IMR-90 (cell line): Measurements from ENCODE around the gene PALM.

ENCODE experiments used
- BHLHE40 ChIP-seq: fragments of 150-350 bp; IDR thresholded peaks from 2 replicates; pipeline ENCODE4 v1.6.1; 2016; ENCODE audit warnings: mild to moderate bottlenecking, low read depth, low read length
- CEBPB ChIP-seq: IDR thresholded peaks from 2 replicates; pipeline ENCODE4 v1.6.1; 2012; ENCODE audit warnings: low read depth, low read length, improper control_type of control experiment
- CTCF ChIP-seq: conservative IDR thresholded peaks from 2 replicates; pipeline ENCODE4 v1.5.1; 2012; ENCODE audit warnings: mild to moderate bottlenecking, low read depth, low read length, improper control_type of control experiment
- ELK1 ChIP-seq: fragments of 150-350 bp; IDR thresholded peaks from 2 replicates; pipeline ENCODE4 v1.6.1; 2016; ENCODE audit warnings: low read depth, mild to moderate bottlenecking, low read length, moderate library complexity, borderline replicate concordance
- MAFK ChIP-seq: IDR thresholded peaks from 2 replicates; pipeline ENCODE4 v1.6.1; 2012; ENCODE audit warnings: low read depth, low read length, improper control_type of control experiment
- MAZ ChIP-seq: IDR thresholded peaks from 2 replicates; pipeline ENCODE4 v1.6.1; 2012; ENCODE audit warnings: low read depth, mild to moderate bottlenecking, low read length, improper control_type of control experiment, moderate library complexity, borderline replicate concordance
- POLR2A ChIP-seq: IDR thresholded peaks from 2 replicates; pipeline ENCODE4 v1.6.1; 2012; ENCODE audit warnings: mild to moderate bottlenecking, low read depth, low read length
- RAD21 ChIP-seq: IDR thresholded peaks from 2 replicates; pipeline ENCODE4 v1.6.1; 2012; ENCODE audit warnings: low read length, improper control_type of control experiment
- RCOR1 ChIP-seq: IDR thresholded peaks from 2 replicates; pipeline ENCODE4 v1.6.1; 2012; ENCODE audit warnings: mild to moderate bottlenecking, low read length, improper control_type of control experiment; ENCODE audit not compliant: insufficient replicate concordance
- RFX5 ChIP-seq: IDR thresholded peaks from 2 replicates; pipeline ENCODE4 v1.8.0; 2012; ENCODE audit warnings: low read depth, mild to moderate bottlenecking, low read length, moderate library complexity
- SMC3 ChIP-seq: fragments of 150-350 bp; IDR thresholded peaks from 2 replicates; pipeline ENCODE4 v1.6.1; 2016; ENCODE audit warnings: low read depth, mild to moderate bottlenecking, antibody characterized with exemption, low read length, moderate library complexity
- USF2 ChIP-seq: fragments of 150-350 bp; IDR thresholded peaks from 2 replicates; pipeline ENCODE4 v1.6.1; 2017; ENCODE audit warnings: mild to moderate bottlenecking, antibody characterized with exemption, low read length, low read depth

- TF ChIP-seq USF2 (no peak), CTCF (no peak), RAD21 (no peak), MAFK (no peak), BHLHE40 (no peak), POLR2A (no peak), CEBPB (no peak), RCOR1 (no peak), SMC3 (no peak), MAZ (no peak), ELK1 (no peak), RFX5 (no peak)
Observed at GRCh38 chr19:719636-720344, 11.1 kb downstream of the PALM start.
